ENCODE measurements around the gene NEIL1. TPM values are rescaled to one million over a fixed set of nuclear protein-coding genes. Genes with fewer than 3 reads are reported as not detected.
"Not testable (repeated sequence)": the region's sequence is repeated elsewhere in the genome, so short reads cannot be mapped to it uniquely, and the experiment has no call there.

NEIL1 gene
- total and polyA plus RNA-seq, 3 experiments from 2014 or later = 2.0 to 2.9 (median 2.3) TPM

DNA sequence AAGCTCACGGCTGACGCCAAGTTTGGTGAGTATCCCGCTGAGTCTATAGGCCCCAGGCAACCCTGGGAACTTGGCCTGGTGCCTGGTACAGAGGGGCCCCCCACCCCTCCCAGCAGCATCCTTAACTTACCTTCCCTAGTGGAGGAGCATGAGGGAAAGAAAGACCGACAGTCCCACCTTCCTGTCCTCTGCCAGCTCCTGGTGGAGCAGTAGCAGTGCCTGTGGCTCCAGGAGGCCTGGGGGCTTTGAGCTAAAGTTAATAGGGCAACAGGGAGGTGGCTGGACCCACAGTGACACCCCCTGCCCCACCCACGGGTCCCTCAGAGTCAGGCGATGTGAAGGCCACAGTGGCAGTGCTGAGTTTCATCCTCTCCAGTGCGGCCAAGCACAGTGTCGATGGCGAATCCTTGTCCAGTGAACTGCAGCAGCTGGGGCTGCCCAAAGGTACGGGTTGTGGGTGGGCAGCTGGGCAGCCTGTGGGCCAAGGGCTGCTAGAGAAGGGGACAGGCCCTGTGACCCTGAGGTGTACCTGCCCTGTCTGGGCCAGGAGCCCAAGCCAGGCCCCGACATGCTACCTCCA lies 8.1 kb upstream of the NEIL1 start:
- Histone ChIP-seq H3K9me3 (ENCODE audit: low read length) (no peaks in the 10 kb centered on the region), H3K27me3 (ENCODE audit: insufficient read depth, low read length, poor library complexity, severe bottlenecking) (no peaks in the 10 kb centered on the region), H3K4me3 (ENCODE audit: low read length) (no peak overlapping the region), H3K27ac (ENCODE audit: low read depth, low read length) (no peak overlapping the region), H3K4me1 (ENCODE audit: insufficient read depth, low read length) (peaks cover 14% of the 10 kb centered on the region), H3K36me3 (ENCODE audit: insufficient read depth, low read length) (no peaks in the 10 kb centered on the region)
- Mint-ChIP-seq H3K27me3 (no peaks in the 10 kb centered on the region), H3K36me3 (peaks cover 2 to 18% (median 3%) of the 10 kb centered on the region in 3 donors), H3K4me3 (peak overlapping the region in 1 of 7 donors; percentile 48), H3K27ac (peak overlapping the region in 1 of 8 donors; percentile 52), H3K4me1 (peaks cover 19 to 25% (median 22%) of the 10 kb centered on the region in 3 donors), H3K9me3 (no peaks in the 10 kb centered on the region)
- no peak for DNase-seq
- CTCF ChIA-PET = no interaction called here
- POLR2A ChIA-PET = no interaction called here

DNA sequence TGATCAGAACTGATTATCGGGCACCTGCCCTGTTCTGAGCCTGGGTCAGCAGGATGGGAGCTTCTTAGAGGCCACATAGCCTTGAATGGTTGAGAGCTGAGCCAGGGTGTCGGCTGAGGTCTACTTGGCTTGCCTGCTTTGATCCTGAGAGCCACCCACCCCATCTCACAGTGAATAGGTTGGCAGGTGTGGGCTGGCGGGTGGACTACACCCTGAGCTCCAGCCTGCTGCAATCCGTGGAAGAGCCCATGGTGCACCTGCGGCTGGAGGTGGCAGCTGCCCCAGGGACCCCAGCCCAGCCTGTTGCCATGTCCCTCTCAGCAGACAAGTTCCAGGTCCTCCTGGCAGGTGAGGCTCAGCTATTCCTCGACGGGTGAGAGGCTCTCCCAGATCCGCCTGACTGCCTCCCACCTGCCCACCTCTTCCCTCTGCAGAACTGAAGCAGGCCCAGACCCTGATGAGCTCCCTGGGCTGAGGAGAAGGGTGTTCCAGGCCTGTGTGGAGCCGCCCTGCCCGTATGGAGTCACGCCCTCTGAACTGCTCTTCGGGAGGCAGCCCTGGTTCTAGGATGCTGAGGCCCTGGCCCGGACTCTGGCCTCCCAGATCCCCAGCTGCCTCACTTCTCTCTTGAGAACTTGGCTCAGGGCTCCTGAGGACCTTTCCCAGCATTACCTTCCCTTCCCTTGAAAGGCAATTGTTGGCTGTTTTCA lies 7.2 kb upstream of the NEIL1 start:
- no peaks in the 10 kb centered on the region for H3K9me3 ChIP-seq (ENCODE audit: low read length)
- peaks cover 19 to 25% (median 22%) of the 10 kb centered on the region in 3 donors for H3K4me1 Mint-ChIP-seq
- POLR2A ChIA-PET = no interaction called here
- peaks cover 2 to 18% (median 3%) of the 10 kb centered on the region in 3 donors for H3K36me3 Mint-ChIP-seq
- H3K4me1 ChIP-seq (ENCODE audit: insufficient read depth, low read length) = peaks cover 14% of the 10 kb centered on the region
- no peak overlapping the region for H3K27ac ChIP-seq (ENCODE audit: low read depth, low read length)
- CTCF ChIA-PET = interaction anchor here (1.2 kb wide), 1 partner anchor 28 kb away, joined by 7 read pairs; the partner anchor contains the start of gene MAN2C1
- DNase-seq = no peak
- H3K4me3 ChIP-seq (ENCODE audit: low read length) = no peak overlapping the region
- H3K4me3 Mint-ChIP-seq = peak overlapping the region in 2 of 7 donors; percentile 11 to 59
- H3K27me3 Mint-ChIP-seq = no peaks in the 10 kb centered on the region
- no peaks in the 10 kb centered on the region for H3K27me3 ChIP-seq (ENCODE audit: insufficient read depth, low read length, poor library complexity, severe bottlenecking)
- no peaks in the 10 kb centered on the region for H3K9me3 Mint-ChIP-seq
- peak overlapping the region in 5 of 8 donors; percentile 32 to 88 (median 55) for H3K27ac Mint-ChIP-seq
- no peaks in the 10 kb centered on the region for H3K36me3 ChIP-seq (ENCODE audit: insufficient read depth, low read length)

DNA sequence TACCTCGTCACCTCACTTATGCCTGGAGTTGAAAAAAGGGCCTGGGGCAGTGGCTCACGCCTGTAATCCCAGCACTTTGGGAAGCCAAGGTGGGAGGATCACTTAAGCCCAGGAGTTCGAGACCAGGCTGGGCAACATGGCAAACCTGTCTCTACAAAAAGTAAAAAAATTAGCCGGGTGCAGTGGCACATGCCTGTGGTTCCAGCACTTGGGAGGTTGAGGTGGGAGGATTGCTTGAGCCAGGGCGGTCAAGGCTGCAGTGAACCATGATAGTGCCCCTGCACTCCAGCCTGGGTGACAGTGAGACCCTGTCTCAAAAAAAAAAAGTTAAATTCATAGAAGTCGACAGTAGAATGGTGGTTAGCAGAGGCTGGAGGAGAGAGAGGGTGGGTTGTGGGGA lies 4.6 kb upstream of the NEIL1 start:
- Mint-ChIP-seq H3K27me3 (peaks cover 0 to 2% of the 10 kb centered on the region in 2 donors), H3K36me3 (peaks cover 2 to 19% (median 3%) of the 10 kb centered on the region in 3 donors), H3K4me3 (no peak overlapping the region), H3K4me1 (peaks cover 6 to 12% (median 8%) of the 10 kb centered on the region in 3 donors), H3K9me3 (peaks cover 0 to 3% (median 0%) of the 10 kb centered on the region in 5 donors), H3K27ac (peak overlapping the region in 1 of 8 donors; percentile 69)
- POLR2A ChIA-PET = no interaction called here
- Histone ChIP-seq H3K9me3 (ENCODE audit: low read length) (no peaks in the 10 kb centered on the region), H3K36me3 (ENCODE audit: insufficient read depth, low read length) (no peaks in the 10 kb centered on the region), H3K4me1 (ENCODE audit: insufficient read depth, low read length) (peaks cover 8% of the 10 kb centered on the region), H3K27me3 (ENCODE audit: insufficient read depth, low read length, poor library complexity, severe bottlenecking) (no peaks in the 10 kb centered on the region), H3K4me3 (ENCODE audit: low read length) (no peak overlapping the region), H3K27ac (ENCODE audit: low read depth, low read length) (no peak overlapping the region)
- DNase-seq = no peak
- CTCF ChIA-PET = no interaction called here

DNA sequence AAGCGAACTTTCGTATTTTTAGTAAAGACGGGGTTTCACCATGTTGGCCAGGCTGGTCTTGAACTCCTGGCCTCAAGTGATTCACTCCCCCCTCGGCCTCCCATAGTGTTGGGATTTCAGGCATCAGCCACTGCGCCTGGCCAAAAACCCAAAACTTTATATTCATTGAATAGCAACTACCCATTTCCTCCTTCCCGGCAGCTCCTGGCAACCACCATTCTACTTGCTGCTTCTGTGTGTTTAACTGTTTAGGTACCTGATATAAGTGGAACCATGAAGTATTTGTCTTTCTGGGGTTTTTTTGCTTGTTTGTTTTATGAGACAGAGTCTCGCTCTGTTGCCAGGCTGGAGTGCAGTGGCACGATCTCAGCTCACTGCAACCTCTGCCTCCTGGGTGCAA lies 2.9 kb upstream of the NEIL1 start:
- Mint-ChIP-seq H3K4me1 (peaks cover 8 to 19% (median 8%) of the 10 kb centered on the region in 3 donors), H3K36me3 (peaks cover 2 to 16% (median 3%) of the 10 kb centered on the region in 3 donors)
- H3K27me3 ChIP-seq (ENCODE audit: insufficient read depth, low read length, poor library complexity, severe bottlenecking); H3K27ac ChIP-seq (ENCODE audit: low read depth, low read length); H3K4me3 Mint-ChIP-seq; H3K36me3 ChIP-seq (ENCODE audit: insufficient read depth, low read length); H3K9me3 ChIP-seq (ENCODE audit: low read length); H3K27ac Mint-ChIP-seq; DNase-seq; H3K27me3 Mint-ChIP-seq; CTCF ChIA-PET; H3K4me3 ChIP-seq (ENCODE audit: low read length); H3K9me3 Mint-ChIP-seq: not testable (repeated sequence)
- POLR2A ChIA-PET = interaction anchor here (0.6 kb wide), 1 partner anchor 34 kb away, joined by 3 read pairs; no protein-coding TSS in a partner anchor
- H3K4me1 ChIP-seq (ENCODE audit: insufficient read depth, low read length) = peaks cover 17% of the 10 kb centered on the region

DNA sequence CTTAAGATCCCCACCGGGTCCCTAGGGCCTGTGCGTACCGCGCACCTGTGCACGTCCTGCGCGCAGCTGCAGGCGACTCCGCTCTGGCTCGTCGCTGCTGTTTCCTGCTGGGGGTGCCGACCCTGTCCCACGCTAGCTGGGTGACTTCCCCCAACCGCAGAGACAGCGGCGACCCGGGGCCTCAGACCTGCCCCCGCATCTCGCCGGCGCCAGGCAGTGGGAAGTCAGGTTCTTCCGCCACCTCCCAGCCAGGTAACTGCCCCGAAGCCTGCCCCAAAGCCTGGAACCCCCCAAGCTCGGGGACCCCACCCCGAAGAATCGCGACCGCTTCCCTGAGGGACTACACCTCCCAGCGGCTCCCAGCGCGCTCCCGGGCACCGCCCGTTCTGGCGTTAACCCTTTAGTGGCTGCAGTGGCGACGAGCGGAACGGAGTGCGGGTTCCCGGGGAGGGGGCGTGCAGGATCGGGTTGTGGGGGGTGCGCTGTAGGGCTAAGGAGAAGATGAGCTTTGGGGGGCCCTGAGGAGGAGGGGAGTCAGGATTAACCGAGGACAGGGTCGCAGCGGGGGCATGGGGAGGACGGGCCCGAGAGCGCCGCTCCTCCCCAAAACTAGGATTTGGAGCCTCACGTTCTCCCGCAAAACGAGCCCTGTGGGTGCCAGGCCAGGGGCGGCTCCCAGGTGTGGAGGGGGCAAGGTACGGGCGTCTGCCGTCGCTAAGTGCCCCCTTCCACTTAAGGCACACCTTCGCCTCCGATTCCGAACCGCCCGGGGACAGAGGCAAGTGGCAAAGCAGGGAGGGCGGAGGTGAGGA lies 589 bp downstream of the NEIL1 start:
- ChIA-PET POLR2A (interaction anchor here (0.6 to 5.4 kb wide), 4 partner anchors 19 to 293 kb away, joined by 3 to 34 read pairs (median 3); partner anchors contain the start of genes IMP3, MAN2C1 and SIN3A), CTCF (interaction anchor here (1.8 kb wide), 1 partner anchor 21 kb away, joined by 12 read pairs; the partner anchor contains the start of gene MAN2C1)
- peak; percentile 26 to 68 (median 65) for DNase-seq
- Histone ChIP-seq H3K4me3 (ENCODE audit: low read length) (peak overlapping the region; percentile 68), H3K36me3 (ENCODE audit: insufficient read depth, low read length) (no peaks in the 10 kb centered on the region), H3K27me3 (ENCODE audit: insufficient read depth, low read length, poor library complexity, severe bottlenecking) (no peaks in the 10 kb centered on the region), H3K4me1 (ENCODE audit: insufficient read depth, low read length) (peaks cover 40% of the 10 kb centered on the region), H3K27ac (ENCODE audit: low read depth, low read length) (peak overlapping the region; percentile 57), H3K9me3 (ENCODE audit: low read length) (peaks cover 10% of the 10 kb centered on the region)
- Mint-ChIP-seq H3K27me3 (peaks cover 0 to 10% of the 10 kb centered on the region in 2 donors), H3K27ac (peak overlapping the region; percentile 60 to 93 (median 86)), H3K9me3 (peaks cover 6 to 22% (median 20%) of the 10 kb centered on the region in 5 donors), H3K4me3 (peak overlapping the region; percentile 79 to 91 (median 84)), H3K36me3 (peaks cover 3 to 7% (median 5%) of the 10 kb centered on the region in 3 donors), H3K4me1 (peaks cover 26 to 42% (median 26%) of the 10 kb centered on the region in 3 donors)

DNA sequence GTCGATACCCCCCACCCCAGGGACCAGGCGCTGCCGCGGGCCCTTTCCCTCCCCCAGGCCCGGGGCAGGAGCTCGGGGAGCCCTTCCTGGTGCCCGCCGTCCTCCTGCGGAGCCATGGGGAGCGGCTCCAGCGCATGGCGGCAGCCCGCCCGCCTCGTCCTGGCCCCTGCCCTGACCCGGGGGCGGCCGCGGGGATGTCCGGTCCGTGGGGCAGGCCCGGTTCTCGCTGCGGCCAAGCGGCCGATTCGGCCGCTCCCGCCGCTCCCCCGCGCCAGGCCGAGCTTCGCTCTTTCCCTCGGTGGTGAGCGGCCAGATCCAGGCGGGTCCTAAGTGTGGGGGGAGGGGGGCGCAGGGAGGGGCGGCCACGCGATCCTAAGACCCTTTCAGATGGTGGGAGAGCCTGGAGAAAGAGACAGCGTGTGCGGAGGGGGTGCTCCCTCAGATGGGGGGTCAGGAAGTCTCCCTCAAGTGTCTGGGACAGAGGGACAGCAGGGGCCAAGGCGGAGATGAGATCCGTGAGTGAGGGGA lies 1.3 kb downstream of the NEIL1 start:
- POLR2A ChIA-PET = interaction anchor here (1.1 to 5.4 kb wide), 3 partner anchors 20 to 292 kb away, joined by 3 to 34 read pairs (median 3); partner anchors contain the start of genes IMP3, MAN2C1 and SIN3A
- Mint-ChIP-seq H3K4me1 (peaks cover 26 to 42% (median 26%) of the 10 kb centered on the region in 3 donors), H3K27me3 (peaks cover 0 to 10% of the 10 kb centered on the region in 2 donors), H3K27ac (peak overlapping the region in 7 of 8 donors; percentile 33 to 87 (median 76)), H3K9me3 (peaks cover 6 to 22% (median 20%) of the 10 kb centered on the region in 5 donors), H3K4me3 (peak overlapping the region; percentile 54 to 91 (median 84)), H3K36me3 (peaks cover 3 to 7% (median 5%) of the 10 kb centered on the region in 3 donors)
- Histone ChIP-seq H3K4me1 (ENCODE audit: insufficient read depth, low read length) (peaks cover 40% of the 10 kb centered on the region), H3K27ac (ENCODE audit: low read depth, low read length) (peak overlapping the region; percentile 57), H3K36me3 (ENCODE audit: insufficient read depth, low read length) (no peaks in the 10 kb centered on the region), H3K27me3 (ENCODE audit: insufficient read depth, low read length, poor library complexity, severe bottlenecking) (no peaks in the 10 kb centered on the region), H3K9me3 (ENCODE audit: low read length) (peaks cover 10% of the 10 kb centered on the region), H3K4me3 (ENCODE audit: low read length) (peak overlapping the region; percentile 68)
- no peak for DNase-seq
- CTCF ChIA-PET = interaction anchor here (1.8 kb wide), 1 partner anchor 20 kb away, joined by 12 read pairs; the partner anchor contains the start of gene MAN2C1

Data from CD8-positive, alpha-beta memory T cell (primary cell).